Dermis microvascular lymphatic vessel endothelial cell (primary cell): ENCODE measurements around the gene C4B. TPM values are rescaled to one million over a fixed set of nuclear protein-coding genes. Genes with fewer than 3 reads are reported as not detected.
A peak's percentile ranks its signal among the peaks of the same experiment; 100 is the strongest.
"Not testable (repeated sequence)": the region's sequence is repeated elsewhere in the genome, so short reads cannot be mapped to it uniquely, and the experiment has no call there.

Experiments used
- DNase-seq, 2 donors: peaks; one replicate each; pipeline versions ENCODE4 v3.0.0 to v3.0.0-alpha.2; 2010; ENCODE audit warnings: low read depth in 2 of 2
- total RNA-seq: library from RNA; depleted of rRNA; stranded (reverse); fragments of >200 nt; gene quantifications from 2 replicates; pipeline ENCODE4 v1.2.1, GENCODE V29; 2014

The C4B gene
- total RNA-seq, 1 donor from 2014 or later, result 0.77 TPM

DNA sequence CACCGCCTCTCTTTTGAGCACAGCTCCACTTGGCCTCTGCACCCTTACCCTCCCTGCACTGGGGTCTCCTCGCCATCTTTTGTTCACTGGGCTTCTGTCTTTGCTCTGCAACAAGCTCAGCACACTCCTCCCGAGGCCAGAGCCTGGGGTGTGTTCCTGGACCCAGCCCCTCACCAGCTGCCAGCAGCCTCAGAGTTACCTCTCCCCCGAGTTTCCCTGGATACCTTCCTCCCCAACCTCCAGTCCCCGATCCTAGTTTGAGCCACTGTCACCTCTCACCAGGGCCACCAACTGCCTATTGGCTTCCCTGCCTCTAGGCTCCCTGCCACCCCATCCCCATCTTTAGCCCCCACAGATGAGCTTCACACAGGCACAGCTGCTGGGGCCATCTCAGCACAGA lies 36.0 kb downstream of the C4B start:
- DNase-seq, result no peak

GRCh38 chr6:32052626-32053025 lies 38.0 kb downstream of the C4B start:
- not testable (repeated sequence) for DNase-seq

DNA sequence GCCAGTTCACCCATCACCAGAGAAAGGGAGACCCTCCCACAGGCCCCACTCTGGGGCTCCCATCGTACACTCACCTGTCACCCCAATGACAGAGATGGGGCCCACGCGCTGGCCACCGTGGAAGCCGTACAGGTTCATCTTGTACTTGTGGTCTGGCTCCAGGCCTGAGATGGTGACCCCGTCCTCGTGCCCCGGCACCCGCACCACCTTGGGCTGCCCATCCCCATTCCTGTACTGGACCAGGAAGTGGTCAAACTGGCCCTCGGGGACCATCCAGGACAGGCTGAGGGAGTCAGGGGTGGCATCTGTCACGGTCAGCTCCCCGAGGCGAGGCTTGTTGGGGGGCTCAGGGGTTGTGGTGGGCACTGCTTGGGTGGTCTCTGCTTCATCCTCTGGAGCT lies 38.7 kb downstream of the C4B start:
- not testable (repeated sequence) for DNase-seq

DNA sequence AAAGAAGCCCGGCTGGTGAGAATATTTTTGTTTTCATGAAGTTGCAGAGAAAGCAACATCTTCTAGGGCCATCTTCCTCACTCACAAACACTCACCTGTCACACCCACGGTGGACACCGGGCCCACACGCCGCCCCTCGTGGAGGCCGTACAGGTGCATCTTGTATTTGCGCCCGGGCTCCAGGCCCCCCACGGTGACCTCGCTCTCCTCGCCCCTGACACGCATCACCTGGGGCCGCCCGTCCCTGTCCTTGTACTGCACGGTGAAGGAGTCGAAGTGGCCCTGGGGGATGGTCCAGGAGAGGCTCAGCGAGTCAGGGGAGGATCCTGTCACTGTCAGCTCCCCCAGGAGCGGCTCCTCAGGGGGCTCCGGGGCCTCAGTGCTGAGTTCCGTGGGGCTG lies 41.2 kb downstream of the C4B start:
- not testable (repeated sequence) for DNase-seq

- no peak for DNase-seq
Measured at GRCh38 chr6:32056254-32056653, 41.7 kb downstream of the C4B start.

DNA sequence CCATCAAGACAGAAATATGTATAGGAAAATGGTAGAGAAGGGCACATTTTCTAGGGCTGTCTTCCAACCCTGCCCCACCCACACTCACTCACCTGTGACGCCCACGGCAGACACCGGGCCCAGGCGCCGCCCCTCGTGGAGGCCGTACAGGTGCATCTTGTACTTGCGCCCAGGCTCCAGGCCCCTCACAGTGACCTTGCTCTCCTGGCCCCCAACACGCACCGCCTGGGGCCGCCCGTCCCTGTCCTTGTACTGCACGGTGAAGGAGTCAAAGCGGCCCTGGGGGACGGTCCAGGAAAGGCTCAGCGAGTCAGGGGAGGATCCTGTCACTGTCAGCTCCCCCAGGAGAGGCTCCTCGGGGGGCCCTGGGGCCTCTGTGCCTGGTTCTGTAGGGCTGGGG lies 43.4 kb downstream of the C4B start:
- no peak for DNase-seq

DNA sequence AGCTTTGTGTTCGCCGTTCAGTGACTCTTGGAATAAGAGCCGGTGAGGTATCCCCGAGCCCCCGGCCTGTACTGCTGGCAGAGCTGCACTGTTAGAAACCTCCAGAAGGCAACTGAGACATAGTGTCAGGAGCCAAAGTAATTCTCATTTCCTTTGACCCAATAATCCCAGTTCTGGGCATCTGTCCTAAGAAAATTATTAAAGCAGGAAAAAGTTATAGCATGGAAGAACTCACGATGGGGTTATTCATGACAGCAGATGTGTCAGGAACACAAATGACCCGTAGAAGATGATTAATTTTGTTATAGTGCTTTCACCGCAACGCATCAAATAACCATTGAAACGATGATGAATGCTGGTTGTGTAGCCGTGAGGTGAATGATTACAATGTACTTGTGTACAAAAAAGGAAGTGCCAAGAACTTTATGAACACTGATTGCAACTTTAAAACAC lies 43.9 kb downstream of the C4B start:
- peak in 1 of 2 donors; percentile 81 for DNase-seq

DNA sequence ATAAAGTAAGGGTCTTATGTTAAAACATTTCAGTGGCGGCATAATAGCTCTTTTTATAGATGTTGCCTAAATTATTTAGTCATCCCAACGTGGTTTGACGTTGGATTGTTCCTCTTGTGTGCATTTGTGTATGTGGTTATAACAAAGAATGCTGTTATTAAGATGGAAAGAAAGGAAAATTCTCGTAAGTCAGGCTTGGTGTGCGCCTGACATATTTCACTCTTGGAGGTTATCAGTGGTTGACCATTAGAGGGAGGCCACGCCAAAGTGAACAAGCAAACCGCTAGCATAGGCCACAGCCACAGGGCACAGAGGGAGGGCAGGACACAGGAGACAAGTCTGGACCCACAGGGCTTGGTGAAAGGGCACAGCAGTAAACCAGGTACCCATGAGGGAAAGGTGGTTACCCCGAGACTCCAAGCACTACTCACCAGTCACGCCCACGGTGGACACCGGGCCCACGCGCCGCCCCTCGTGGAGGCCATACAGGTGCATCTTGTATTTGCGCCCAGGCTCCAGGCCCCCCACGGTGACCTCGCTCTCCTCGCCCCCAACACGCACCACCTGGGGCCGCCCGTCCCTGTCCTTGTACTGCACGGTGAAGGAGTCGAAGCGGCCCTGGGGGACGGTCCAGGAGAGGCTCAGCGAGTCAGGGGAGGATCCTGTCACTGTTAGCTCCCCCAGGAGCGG lies 46.5 kb downstream of the C4B start:
- DNase-seq, result no peak

DNA sequence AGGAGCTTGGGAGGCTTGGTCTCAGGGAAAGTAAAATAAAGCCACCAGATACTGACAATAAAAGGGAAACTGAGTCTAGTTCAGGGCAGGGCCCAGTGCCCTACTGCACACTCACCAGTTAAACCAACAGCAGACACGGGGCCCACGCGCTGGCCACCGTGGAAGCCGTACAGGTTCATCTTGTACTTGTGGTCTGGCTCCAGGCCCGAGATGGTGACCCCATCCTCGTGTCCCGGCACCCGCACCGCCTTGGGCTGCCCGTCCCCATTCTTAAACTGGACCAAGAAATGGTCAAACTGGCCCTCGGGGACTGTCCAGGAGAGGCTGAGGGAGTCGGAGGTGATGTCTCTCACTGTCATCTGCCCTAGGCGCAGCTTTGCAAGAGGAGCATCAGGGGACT lies 50.1 kb downstream of the C4B start:
- no peak for DNase-seq

GRCh38 chr6:32067521-32067920 lies 52.9 kb downstream of the C4B start:
- DNase-seq, result not testable (repeated sequence)

DNA sequence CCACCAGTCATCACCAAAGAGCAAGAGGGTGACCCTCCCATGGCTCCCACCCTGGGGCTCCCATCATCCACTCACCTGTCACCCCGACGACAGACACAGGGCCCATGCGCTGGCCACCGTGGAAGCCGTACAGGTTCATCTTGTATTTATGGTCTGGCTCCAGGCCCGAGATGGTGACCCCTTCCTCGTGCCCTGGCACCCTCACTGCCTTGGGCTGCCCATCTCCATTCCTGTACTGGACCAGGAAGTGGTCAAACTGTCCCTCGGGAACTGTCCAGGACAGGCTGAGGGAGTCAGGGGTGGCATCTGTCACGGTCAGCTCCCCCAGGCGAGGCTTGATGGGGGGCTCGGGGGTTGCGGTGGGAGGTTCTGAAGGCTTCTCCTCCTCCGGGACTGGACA lies 53.7 kb downstream of the C4B start:
- DNase-seq, result not testable (repeated sequence)

DNA sequence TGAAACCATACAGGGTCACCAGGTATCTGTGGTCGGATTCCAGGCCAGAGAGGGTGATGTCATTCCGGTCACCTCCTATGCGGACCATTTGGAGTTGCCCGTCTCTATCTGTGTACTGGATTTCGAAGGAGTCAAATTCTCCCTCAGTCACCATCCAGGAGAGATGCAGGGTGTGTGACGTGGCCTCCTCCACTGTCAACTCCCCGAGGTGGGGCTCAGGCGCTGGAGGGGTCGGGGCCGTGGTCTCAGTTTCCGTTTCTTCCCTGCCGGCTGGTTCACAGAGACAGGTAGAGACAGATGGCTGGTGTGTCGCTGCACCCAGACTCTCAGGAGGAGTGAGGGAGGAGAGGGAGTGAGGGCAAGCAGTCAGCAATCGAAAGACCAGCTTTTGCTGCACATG lies 54.3 kb downstream of the C4B start:
- DNase-seq, result no peak

DNA sequence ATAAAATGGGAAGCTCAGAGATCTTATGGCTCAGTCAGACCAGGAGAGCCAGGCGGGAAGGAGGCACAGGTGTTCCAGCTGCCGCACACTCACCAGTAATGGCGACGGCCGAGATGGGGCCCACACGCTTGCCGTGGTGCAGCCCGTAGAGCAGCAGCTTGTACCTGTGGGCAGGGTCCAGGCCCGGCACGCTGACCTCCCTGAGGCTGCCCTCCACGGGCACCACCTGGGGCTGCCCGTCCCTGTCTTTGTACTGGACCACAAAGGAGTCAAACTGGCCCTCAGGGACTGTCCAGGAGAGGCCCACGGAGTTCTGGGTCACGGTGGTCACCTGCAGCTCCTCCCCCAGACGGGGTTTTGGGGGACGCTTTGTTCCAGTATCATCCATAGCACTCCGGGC lies 54.9 kb downstream of the C4B start:
- no peak for DNase-seq

GRCh38 chr6:32069878-32070515 lies 55.4 kb downstream of the C4B start:
- DNase-seq, result no peak

DNA sequence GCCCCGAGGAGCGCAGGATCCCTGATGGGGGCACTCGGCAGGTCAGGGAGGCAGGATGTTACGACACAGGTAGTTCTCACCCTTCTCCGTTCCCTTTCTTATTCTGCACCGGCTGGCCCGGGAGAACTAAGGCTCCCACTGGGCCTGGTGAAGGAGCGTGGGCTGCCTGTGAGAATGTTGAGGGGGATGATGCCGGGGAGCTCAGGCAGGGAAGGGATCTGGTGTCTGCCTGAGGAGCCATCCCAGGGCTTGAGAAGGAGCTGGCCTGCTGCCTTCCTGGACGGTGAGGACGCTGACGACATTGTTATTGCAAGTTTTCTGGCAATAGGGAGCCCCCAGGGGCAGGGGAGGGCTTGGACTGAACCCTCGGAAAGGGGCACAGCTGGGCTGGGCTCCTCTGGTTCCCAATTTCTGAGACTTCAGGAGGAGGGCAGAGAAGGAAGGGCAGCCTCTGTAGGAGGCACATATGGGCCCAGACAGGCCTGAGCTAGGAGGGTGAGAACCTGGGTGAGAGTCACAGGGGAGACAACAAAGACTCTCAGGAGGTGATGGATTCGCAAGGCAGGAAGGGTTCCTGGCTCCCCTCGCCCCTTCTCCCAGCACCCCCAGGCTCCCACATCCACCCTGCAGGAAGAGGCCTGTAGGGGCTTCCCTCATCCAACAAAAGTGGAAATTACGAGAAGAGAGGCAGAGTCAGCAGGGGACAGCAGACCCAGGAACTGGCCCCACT lies 56.4 kb downstream of the C4B start:
- no peak for DNase-seq

GRCh38 chr6:32073101-32073500 lies 58.5 kb downstream of the C4B start:
- DNase-seq, result no peak

DNA sequence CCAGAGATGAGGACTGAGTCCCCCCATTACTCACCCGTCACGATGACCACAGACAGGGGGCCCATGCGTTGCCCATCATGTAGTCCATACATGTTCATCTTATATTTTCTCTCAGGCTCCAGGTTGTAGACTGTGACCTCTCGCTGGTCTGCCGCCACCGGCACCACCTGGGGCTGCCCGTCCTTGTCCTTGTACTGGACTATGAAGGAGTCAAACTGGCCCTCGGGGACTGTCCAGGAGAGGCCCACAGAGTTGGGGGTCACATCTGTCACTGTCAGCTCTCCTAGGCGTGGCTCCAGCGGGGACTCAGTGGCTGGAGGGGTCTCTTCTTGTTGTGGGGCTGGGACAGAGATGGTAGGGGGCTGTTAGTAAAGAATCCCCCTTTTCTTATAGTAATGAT lies 59.0 kb downstream of the C4B start:
- DNase-seq, result no peak

DNA sequence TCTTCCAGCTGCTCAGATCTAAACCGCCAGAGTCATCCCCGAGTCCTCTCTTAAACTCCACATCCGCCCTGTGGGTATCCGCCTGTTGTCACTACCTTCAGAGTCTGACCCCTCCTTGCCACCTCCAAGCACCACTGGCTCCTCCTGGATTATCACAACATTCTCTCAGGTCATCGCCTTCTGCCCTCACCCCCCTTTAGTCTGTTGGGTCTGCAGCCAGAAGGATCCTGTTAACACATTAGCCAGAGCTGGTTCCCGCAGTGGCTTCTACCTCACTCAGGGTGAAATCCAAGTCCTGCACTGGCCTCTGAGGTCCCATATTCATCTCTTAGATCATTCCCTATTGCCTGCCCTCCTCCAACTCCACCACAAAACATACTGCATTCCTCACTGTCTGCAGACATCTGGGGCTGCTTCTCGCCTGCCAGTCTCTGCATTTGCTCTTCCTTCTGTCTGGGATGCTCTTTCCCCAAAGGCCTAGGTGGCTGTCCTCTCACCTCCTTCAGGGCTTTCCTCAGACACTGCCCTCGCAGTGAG lies 60.5 kb downstream of the C4B start:
- DNase-seq, result no peak

GRCh38 chr6:32075781-32076180 lies 61.2 kb downstream of the C4B start:
- DNase-seq, result no peak

GRCh38 chr6:32076321-32076809 lies 61.8 kb downstream of the C4B start:
- no peak for DNase-seq

DNA sequence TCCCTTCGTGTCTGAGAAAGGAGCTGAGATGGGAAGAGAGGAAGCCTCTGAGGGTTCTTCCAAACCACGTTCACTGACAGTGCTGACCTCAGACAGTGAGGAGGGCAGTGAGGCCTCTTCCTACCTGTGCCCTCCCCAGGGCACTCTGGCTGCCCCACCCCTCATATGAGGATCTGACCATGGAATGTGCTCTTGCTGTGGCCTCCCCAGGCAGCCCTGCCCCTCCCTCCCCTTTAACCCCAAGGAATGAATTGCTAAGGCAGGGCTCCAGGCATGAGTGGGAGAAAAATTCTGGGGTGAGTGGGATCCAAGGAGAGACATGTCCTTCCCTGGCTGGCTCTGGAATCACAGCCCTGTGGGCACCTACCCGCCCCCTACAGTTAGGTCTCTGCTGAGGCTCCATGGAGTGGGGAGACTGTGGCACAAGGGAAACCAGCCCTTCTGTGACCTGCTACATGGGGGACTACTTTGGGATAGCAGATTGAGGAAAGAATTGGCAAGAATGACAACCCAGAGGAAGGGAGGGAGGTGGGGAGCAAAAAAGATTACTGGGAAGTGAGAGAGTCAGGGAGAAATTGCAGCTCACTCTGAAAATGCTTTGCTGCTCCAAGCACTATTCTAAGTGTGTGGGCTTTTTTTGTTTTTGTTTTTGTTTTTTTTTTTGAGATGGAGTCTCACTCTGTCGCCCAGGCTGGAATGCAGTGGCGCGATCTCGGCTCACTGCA lies 65.1 kb downstream of the C4B start:
- DNase-seq, result no peak
